Activated CD4-positive, alpha-beta T cell treated with anti-CD3 and anti-CD28 coated beads, Interleukin-2, Interleukin-6, amounts not matched to agents 100 ng/mL and 50 ng/mL, durations not matched to agents 16 hours and 8 hours (primary cell): Measurements from ENCODE around the gene OAS2.
"Not testable (repeated sequence)": the region's sequence is repeated elsewhere in the genome, so short reads cannot be mapped to it uniquely, and the experiment has no call there.

Experiments used
- DNase-seq: peaks from one replicate; pipeline ENCODE4 v3.0.0-alpha.2; 2020

OAS2 gene

GRCh38 chr12:112950701-112951100 is 27.6 kb upstream of the OAS2 start:
- DNase-seq: no peak

GRCh38 chr12:112957125-112957524 is 21.2 kb upstream of the OAS2 start:
- not testable (repeated sequence) for DNase-seq

GRCh38 chr12:112961074-112961473 is 17.2 kb upstream of the OAS2 start:
- DNase-seq: no peak

GRCh38 chr12:112961536-112961935 is 16.8 kb upstream of the OAS2 start:
- no peak for DNase-seq

GRCh38 chr12:112962561-112962960 is 15.8 kb upstream of the OAS2 start:
- no peak for DNase-seq

DNA sequence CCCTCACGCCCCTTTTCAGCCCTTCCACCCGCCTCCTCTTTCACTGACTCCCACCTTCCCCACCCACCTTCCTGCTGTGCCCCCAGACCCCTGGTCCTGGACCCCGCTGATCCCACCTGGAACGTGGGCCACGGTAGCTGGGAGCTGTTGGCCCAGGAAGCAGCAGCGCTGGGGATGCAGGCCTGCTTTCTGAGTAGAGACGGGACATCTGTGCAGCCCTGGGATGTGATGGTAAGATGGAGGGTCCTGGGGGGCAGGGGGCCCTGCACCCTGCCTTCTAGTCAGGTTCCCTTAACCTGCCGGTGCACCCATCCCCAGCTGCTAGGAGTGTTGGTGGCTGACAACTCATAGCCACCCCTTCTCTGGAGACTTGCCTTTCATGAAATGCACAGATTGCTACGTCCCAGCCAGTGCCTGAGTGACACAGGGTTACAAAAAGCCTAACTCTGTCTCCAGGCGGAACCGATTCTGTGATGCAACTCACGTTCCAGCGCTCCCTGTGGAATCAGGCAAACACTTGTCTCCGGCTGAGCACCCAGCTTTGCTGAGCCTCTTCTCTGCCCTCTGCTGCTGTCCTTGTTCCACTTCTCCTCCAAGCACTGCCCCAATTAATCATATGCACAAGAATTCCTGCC is 15.0 kb upstream of the OAS2 start:
- DNase-seq: no peak

DNA sequence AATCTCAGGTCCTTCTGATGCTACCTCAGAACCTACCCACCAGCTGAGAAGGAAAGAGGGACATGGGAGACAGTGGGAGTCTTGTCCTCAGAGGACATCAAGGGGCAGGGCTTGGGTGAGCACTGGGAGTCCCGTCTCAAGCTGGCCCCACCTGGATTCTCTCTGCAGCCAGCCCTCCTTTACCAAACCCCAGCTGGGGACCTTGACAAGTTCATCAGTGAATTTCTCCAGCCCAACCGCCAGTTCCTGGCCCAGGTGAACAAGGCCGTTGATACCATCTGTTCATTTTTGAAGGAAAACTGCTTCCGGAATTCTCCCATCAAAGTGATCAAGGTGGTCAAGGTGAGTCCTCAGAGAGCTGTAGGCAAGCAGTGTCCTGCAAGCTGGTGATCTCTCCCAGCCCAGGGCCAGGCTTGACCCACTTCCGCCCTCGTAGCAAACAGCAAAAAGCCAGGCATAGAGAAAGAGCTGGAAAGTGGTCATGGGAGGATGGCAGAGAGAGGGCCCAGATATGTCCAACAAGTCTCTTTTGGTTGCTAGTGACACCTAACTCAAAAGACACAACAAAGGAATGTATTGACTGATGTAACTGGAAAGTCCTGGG is 14.2 kb upstream of the OAS2 start:
- no peak for DNase-seq

- no peak for DNase-seq
Observed at GRCh38 chr12:112964915-112965314, 13.4 kb upstream of the OAS2 start.

DNA sequence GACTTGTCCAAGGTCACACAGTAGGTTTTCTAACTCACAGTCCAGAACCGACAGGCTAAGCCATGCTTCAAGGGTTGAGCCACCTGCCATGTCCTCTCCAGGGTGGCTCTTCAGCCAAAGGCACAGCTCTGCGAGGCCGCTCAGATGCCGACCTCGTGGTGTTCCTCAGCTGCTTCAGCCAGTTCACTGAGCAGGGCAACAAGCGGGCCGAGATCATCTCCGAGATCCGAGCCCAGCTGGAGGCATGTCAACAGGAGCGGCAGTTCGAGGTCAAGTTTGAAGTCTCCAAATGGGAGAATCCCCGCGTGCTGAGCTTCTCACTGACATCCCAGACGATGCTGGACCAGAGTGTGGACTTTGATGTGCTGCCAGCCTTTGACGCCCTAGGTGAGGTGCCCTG is 12.7 kb upstream of the OAS2 start:
- no peak for DNase-seq

GRCh38 chr12:112967306-112967705 is 11.0 kb upstream of the OAS2 start:
- no peak for DNase-seq

DNA sequence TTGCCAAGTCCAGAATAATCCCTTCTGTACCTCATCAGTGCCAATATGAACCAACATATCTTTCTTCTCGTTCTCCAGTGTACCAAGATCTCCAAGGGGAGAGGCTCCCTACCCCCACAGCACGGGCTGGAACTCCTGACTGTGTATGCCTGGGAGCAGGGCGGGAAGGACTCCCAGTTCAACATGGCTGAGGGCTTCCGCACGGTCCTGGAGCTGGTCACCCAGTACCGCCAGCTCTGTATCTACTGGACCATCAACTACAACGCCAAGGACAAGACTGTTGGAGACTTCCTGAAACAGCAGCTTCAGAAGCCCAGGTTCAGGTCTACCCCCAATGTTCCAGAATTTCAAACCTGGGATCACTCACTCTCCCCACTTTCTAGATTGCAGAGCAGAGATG is 10.5 kb upstream of the OAS2 start:
- DNase-seq: no peak

- DNase-seq: no peak
Observed at GRCh38 chr12:112969547-112970306, 8.6 kb upstream of the OAS2 start.

GRCh38 chr12:112970391-112970790 is 7.9 kb upstream of the OAS2 start:
- DNase-seq: no peak

GRCh38 chr12:112971248-112971647 is 7.1 kb upstream of the OAS2 start:
- DNase-seq: no peak

GRCh38 chr12:112973011-112973735 is 5.1 kb upstream of the OAS2 start:
- no peak for DNase-seq

- DNase-seq: no peak
Observed at GRCh38 chr12:112973818-112974231, 4.5 kb upstream of the OAS2 start.

- DNase-seq: no peak
Observed at GRCh38 chr12:112974904-112975303, 3.4 kb upstream of the OAS2 start.

DNA sequence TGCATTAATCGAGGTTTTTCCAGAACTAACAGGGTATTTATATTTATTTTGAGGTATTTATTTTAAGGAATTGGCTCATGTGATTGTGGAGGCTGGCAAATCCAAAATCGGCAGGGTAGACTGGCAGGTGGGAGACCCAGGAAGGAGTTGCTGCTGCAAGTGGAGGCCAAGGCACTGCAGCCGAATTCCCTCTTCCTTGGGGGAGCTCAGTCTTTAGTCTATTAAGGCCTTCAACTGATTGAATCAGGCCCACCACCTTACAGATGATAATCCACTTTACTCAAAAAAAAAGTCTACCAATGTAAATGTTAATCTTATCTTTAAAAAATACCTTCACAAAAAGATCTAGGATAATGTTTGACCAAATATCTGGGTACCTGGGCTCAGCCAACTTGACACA is 1.2 kb upstream of the OAS2 start:
- no peak for DNase-seq

DNA sequence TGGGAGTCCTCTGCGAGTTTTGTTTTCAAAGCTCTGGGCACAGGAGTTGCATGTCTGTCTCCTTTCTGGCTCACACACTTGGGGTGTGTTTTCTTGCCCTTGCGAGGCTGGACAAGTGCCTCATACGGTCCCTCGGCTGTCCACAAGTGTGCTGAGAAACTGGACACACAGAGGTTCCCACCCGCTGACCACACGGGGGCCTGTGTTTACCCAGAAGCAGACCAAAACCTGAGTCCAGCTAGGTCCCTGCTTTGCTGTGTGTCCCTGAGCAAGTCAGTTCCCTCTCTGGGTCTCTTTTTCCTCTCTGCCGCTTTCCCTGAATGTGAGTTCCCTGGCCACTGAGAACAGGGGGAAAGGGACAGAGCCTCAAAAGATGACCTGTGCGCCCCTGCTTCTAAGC is 678 bp upstream of the OAS2 start:
- no peak for DNase-seq

DNA sequence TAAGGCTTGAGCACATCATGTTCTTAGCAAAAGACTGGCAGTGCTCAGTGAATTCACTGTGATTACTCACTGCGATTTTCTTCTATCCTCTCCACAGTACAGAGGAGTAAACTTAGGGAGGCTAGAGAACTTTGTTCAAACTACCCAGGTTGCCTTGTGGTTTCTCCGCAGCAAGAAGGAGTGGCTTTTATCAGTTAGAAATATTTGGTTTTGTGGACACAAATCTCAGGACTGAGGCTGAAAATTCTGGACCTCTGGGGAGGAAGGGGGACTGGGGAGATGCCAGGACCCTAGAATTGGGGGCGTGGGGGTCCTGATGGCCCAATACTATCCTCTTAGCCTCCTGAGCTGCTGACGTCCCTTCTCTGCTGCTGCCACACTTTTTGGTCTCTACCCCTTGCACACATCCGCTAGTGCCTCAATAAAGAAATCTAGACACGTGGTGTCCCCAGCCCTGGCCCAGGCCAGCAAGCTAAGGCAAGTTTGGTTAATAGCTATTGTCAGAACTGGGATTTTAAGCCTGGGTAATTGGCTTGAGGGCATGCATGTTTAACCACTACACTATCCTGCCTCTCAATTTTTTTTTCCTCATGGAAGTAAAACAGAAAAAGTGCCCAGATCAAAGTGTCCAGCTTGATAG is 842 bp downstream of the OAS2 start:
- peak; percentile 72 for DNase-seq

GRCh38 chr12:112980491-112981158 is 2.3 kb downstream of the OAS2 start:
- DNase-seq: peak; percentile 46

DNA sequence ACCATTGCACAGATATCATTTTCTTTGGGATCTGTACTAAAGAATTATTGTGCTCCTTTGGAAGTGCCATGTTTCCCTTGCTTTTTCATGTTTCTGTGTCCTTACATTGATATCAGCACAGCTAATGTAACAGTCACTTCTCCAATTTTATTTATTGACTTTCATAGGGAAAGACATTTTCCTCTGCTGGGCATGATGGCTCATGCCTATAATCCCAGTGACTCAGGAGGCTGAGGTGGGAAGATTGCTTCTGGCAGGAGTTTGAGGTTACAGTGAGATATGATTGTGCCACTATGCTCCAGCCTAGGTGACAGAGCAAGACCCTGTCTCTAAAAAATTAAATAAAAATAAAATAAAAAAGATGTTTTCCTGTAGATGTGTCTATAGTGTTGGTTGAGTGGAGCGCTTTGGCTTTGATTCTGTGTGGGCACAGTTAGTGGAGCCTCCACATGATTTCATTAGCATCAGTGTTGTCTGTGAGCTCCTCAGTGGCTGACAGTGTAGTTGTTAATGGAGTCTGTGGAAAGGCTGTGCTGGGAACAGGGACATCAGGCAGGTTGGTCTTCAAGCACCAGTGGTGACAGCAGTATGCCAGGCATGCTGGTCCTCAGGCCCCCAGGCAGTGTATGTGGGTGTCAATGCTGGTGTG is 7.4 kb downstream of the OAS2 start:
- no peak for DNase-seq
